ENCODE data around the gene YTHDC1.
A peak's percentile ranks its signal among the peaks of the same experiment; 100 is the strongest.

YTHDC1 gene

DNA sequence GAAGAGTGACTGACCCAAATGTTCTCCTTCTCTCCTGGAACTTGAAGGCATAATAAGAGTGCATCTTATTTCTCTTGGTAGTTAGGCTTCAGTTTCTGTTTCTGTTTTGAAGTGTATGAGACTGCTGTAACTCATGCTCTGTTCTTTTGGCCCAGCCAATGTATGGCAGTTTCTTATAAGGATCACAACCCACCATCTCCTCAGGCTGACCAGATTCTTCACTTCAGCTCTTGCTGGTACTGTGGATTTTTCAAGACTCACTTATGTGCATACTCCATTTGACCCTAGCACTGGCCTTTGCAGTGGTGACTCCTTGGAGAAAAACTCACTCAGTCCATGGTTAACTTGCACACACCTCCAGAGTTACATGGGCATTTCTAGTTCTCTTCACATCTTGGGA lies 9.6 kb upstream of the YTHDC1 start:
- DNase-seq, result no peak

DNA sequence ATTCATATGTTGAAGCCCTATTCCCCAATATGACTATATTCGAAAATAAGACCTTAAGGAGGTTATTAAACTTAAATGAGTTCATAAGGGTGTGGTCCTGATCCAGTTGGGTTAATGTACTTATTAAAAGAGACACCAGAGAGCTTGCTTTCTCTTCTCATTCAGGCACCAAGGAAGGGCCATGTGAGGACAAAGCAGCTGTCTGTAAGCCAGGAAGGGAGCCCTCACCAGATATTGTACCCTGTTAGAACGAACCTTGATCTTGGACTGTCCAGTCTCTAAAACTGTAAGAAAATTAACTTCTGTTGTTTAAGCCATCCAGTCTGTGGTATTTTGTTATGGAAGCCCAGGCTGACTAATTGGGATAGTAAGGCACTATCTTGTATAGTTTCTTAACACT lies 9.1 kb upstream of the YTHDC1 start:
- DNase-seq, result no peak

DNA sequence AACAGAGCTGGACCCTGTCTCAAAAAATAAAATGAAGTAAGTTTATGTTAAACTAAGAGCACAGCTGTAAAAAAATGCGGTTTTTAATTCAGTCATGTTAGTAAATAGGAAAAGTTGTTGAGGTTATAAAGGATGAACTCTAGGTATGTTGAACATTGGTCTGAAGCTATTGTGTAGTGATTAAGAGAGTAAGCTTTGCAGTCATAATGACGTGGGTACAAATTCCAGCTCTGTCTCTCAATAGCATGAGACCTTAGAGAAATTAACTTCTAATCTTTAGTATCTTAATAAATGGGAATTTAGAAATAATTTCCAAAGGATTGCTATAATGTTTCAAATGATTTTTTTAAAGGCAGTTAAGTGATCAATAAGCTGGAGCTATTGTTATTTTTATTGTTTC lies 2.9 kb upstream of the YTHDC1 start:
- DNase-seq, result no peak

DNA sequence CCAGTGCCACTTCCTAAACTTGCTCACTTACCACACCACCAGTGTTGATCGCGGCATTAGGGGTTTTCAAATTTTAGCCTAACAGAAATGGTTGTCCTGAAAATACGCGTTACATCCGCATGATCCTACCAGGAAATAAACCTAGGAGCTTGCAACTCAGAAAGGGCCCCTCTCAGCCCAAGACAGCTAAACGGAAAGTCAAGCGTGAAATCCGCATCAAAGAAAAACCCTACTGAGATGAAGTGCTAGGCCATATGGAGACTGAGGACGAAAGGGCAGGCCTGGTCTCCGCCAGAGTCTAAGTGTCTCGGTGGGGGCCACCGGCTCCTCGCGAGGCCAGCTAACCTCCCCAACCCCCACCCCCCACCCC lies 626 bp downstream of the YTHDC1 start:
- DNase-seq, result peak in 12 of 51 donors; percentile 10 to 78 (median 36)

DNA sequence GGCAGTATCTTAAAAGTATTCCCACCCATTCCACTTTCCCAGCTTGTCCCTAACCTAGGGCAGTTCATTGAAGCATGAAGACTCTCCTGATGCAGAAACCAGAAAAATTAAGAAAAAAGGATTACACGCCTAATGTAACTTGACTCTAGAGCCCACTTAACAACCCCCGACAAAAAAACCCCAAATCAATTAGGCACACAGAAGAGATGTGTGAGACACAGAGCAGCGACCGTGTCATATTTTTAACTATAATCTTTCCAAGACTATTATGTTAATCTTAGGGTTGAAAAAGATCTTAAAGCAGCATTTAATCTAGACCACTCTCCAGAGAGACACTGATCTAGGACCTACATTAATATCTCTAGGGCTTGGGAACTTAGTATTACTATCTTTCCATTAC lies 1.3 kb downstream of the YTHDC1 start:
- DNase-seq, result no peak

DNA sequence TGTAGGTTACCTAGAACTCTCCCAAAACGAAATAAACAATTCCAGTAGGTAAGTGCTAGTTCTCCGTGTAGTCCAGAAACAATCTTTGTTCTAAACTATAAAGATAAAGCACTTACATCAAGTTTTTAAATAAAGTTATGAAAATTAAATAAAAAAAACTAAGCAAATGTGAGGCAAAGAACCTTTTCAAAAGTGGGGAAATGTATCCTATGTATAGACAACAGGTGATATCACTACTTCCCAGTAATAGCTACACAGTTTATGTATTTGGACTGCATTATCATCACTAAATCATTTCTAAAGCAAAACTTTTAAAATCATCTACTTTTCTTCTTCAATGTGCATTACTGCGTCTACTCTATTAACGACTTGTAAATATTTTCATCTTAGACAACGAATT lies 2.0 kb downstream of the YTHDC1 start:
- no peak for DNase-seq

DNA sequence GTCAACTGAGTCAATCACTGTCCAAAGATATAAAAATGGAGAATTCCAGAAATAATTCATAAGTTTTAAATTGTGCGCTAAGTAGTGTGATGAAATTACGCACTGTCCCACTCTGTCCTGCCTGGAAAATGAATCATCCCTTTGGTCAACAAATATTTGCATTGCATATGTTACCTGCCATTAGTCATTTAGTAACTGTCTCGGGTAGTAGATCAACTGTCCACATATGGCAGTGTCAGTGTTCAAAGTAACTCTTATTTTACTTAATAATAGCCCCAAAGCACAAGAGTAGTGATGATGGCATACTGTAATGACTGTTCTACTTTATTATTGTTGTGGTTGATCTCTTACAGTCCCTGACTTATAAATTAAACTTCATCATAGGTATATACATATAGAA lies 3.4 kb downstream of the YTHDC1 start:
- no peak for DNase-seq

DNA sequence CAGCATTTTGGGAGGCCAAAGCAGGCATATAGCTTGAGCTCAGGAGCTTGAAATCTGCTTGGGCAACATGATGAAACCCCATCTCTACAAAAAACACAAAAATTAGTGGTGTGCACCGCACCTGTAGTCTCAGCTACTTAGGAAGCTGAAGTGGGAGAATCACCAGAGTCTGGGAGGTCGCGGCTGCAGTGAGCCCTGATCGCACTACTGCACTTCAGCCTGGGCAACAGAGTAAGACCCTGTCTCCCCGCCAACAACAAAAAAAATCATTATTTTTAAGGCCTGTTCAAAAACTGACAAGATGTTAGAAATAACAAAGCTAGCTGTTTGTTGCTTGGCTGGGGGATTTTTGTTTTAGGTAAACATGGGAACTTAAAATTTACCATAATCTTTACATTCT lies 5.1 kb downstream of the YTHDC1 start:
- DNase-seq, result no peak

DNA sequence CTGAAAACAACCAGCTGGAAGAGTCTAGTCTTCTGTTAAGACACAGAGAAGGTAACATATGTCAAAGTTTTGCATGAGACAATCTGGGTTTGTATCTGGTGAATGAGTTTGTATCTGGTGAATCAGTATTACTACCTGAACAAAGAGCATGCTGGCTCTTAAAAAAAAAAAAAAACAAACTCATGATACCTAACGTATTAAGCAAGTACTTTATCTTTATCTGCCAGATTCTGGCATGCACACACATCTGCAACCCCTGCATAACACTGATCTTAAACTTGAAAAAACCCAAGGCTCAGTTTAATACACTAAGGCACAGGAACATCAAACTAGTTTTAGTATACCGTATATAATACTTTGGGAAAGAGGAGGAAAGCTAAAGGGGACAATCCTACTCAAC lies 5.8 kb downstream of the YTHDC1 start:
- DNase-seq, result no peak

DNA sequence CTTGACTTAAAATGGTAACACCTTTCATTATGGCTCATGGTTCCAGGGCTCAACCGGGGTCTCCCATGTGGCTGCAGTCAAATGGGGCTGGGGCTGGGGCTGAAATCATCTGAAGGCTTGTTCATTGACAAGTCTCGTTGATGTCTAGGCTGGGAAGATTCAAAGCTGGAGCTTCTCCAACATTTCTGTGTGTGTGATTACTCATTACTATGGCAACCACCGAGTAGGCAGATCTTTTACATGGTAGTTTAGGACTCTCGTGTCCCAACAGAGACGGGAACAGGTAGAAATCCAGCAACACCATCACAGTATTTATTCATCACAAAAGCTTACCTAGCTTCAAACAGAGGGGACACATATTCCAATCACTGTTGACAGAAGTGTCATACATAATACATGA lies 7.8 kb downstream of the YTHDC1 start:
- peak in 1 of 51 donors; percentile 2 for DNase-seq

DNA sequence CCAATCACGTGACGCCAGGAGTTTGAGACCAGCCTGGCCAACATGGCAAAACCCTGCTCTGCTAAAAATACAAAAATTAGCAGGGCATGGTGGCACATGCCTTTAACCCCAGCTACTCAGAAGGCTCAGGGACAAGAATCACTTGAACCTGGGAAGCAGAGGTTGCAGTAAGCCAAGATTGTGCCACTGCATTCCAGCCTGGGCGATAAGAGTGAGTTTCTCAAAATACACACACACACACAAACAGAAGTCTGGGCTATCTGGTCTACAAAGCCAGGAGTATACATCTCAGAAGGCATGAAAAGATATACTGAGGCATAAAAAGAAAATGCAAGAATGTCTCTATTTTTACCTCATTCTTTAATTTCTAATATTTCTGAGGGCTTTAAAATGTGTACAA lies 11.3 kb downstream of the YTHDC1 start:
- no peak for DNase-seq

DNA sequence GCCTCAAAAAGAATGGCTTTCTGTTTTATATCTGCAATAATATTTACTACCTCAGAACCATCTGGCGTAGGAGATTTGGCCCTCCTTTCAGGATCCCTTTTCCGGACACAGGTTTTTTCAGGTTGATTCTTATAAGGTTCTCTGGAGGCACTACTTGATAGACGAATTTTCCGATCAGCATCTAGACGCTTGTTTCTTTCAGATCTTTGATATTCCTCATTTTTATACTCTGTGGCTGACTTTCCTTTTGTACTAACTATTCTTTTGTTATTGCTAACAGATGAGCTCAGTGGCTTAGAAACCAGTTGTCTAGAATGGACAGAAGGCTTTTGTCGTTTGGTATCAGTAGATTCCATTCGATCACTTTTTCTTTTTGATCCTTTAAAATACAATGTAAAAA lies 12.4 kb downstream of the YTHDC1 start:
- DNase-seq, result no peak

DNA sequence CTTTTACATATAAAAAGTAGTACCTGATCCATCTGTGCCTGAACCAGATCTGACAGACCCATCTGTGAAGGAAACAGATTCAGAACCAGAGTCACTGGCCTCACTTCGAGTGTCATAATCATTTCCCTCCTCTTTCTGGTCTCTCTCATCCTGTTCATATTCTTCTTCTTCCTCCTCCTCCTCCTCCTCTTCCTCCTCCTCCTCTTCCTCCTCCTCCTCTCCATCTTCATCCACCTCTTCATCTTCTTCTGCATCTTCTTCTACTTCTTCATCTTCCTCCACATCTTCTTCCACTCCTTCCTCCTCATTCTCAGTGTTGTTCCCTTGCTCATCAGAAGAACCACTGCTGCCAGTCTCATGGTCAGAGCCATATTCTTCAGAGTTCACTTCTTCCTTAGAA lies 12.9 kb downstream of the YTHDC1 start:
- DNase-seq, result no peak

DNA sequence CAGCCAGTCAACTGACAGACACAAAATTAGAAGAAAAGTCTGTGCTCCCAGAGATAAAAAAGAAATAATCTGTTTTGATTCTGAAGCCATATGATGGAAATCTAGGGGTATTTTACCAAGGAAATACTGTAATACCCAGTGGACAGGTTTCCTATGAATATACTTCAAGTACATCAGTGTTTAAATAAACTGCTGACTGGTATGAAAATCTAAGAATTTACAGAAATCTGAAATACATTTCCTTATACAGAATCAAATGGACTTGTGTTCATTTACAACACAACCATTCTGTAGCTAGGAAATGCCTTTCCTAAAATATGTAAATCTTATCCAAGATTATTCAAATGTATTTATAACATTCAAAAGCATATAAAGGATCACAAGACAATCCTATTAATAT lies 13.4 kb downstream of the YTHDC1 start:
- no peak for DNase-seq

DNA sequence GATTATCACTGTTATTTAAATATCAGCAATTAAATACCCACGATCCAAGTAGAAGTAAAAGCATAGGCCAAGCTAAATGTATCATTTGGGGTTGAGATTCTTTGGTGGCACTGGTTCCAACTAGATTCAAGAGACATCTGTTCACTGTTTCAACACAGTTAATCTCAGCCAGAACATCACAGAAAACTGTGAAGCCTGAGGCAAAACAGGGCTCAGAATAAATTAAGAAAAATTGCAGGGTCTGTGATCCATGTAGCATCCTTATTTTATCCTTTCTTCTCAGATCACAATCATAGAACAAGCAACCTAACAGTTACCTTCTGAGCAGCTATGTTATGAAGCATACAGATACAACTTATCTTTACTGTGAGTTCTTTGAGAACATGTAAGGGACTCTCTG lies 23.7 kb downstream of the YTHDC1 start:
- DNase-seq, result no peak

DNA sequence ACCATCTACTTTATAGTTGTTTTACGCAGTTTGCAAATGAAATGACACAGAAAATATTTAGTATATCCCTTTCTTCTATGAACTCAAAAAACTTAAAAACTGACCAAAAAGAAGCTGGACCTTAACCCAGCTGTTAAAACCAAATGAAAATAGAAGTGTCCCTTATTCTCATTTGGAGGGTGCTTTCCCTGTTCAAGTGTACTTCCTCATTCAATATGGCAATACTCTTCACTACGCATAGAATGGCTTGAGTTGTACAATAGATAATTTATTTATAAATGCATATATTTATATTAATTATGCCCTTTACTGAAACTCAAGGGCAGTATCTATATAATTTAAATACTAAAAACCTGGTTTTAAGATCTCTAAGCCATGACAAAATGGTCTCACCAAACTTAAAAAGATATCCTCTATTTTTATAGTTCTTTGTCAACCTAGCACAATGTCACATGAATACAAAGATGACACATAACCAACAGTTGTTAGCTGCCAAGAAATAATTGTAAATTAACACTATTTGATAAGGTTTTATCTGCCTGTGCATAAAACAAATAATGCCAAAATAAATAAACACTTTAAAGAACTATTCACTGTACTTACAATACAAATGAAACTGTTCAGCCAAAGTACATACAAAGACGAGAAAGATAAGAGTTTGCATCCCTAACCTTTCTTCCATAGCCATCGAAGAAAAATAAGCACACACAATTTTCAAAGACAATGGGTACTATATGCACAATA lies 25.2 kb downstream of the YTHDC1 start:
- no peak for DNase-seq

DNA sequence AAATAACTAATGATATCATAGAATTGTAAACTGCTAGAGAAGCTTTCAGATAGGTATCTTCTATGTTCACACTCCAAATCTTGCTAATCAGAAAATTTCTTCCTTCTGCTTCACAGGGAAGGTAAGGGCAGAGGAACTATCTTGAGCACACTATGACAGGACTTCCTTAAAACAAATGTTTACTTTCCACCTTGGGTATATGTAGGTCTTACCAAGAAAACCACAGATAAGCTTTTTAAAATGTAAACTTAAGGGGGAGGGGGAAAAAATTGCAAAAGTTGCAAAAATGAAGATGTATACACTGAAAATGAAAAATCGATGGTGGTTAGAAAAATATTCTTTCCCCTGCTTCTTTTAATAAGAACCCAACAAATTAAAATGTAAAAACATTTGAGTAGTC lies 30.9 kb downstream of the YTHDC1 start:
- no peak for DNase-seq

DNA sequence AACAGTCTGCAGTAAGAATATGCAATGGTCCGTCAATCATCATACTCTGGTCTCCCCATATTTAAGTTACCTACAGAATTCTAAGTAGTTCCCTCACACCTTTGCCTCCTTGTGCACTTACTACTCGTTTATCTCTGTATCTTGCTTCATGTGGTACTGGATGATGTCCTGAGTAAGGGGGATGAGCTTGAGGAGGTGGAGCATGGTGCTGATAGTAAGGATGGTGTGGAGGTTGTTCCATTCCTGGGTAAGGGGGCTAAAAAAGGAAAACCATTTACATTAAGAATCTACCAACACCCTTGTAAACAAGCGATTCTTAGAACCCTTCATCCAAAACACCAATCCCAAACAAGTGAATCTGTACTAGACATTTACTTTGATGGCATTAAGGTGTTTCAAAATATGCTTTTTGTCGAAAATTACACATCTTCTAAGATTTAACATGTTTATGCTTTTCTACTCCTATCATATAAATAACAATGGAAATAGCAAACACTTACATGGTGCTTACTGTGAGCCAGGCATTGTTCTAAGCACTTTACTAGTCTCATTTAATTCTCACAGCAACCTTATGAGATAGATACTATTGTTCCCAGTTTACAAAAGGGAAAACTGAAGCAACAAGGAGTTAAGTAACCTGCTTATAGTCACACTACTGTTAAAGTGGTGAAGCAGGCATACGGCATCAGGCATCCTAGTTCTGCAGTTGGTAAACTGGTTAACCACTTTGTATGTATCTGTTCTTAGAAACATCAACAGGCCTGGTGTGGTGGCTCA lies 33.5 kb downstream of the YTHDC1 start:
- DNase-seq, result no peak

DNA sequence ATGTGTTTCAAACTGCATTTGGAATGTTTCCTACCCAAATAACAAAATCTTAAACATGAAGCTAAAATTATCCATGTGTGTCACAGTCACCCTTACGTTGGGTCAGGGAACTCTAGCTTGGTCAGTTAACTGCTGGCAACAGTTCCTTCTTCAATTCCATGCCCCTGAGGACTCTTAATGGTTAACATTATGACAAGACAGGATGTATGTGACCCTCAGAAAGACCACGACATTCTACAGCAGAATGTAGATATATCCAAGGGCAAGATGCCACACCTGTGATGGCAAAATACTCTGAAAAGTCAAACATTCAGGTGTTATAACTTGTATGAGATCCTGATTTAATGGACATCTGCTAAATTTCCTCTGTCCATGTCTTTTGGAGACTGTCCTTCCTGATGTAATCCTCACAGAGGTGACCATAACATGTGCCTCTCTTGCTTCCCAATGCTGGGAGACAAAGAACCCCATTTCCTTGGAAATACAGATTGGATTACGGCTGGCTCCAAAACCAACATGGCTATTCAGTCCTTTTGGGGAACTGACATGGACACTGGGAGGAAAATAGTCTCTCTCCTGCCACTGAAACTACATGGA lies 39.1 kb downstream of the YTHDC1 start:
- no peak for DNase-seq

DNA sequence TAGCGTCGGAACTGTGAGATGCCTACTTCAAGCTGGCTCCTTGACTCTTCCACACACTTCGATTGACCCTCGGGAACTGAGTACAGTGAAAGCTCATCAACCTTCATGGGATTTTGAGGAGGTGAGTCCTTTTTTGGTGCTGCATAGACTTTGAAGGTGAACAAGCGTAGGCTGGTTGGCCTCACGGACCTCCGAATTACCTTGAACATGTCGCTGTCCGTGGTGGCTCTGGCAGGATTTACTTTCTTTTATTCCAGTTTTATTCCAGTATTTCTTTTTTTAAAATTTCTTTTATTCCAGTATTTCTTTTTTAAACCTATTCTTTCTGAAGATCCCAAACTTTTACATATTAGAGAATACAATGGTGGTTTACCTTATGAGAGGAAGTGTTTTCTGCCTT lies 45.2 kb downstream of the YTHDC1 start:
- DNase-seq, result no peak

DNA sequence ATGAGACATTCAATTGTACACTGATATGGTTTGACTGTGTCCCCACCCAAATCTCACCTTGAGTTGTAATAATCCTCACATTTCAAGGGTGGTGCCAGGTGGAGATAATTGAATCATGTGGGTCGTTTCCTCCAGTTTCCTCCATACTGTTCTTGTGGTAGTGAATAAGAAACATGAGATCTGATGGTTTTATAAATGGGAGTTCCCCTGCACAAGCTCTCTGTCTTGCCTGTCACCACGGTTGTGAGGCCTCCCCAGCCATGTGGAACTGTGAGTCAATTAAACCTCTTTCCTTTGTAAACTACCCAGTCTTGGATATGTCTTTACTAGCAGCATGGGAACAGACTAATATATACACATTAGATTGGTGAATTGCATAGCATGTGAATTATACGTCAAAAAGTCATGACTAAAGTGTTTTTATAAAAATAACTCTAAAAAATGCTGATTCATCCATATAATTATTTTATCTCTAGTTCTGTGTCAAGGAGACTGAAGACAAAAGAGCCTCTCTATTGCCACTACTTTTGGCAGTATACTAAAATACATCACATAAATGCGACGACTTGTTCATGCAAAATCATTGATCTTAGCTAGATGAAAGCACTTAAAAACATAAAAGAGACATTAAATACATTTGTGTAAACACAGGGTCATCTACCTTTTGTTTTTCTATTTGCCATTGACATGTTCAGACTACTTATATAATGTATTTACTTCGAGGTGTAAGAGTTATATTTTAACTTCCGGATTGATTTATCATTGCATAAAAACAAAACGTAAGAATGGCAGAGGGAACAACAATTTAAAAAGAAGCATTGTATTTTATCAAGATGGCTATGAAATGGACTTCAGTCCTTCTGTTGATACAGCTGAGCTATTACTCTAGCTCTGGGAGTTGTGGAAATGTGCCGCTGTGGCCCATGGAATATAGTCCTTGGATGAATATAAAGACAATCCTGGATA lies 50.1 kb downstream of the YTHDC1 start:
- DNase-seq, result no peak

DNA sequence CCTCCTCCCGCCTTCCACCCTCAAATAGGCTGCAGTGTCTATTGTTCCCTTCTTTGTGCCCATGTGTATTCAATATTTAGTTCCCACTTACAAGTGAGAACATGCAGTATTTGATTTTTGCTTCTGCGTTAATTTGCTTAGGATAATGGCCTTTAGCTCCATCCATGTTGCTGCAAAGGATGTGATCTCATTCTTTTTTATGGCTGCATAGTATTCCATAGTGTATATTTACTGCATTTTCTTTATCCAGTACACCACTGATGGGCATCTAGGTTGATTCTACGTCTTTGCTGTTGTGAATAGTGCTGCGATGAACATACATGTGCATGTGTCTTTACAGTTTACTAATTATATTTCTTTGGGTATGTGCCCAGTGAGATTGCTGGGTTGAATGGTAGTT lies 52.8 kb downstream of the YTHDC1 start:
- no peak for DNase-seq
